Choroid plexus epithelial cell (primary cell): ENCODE measurements around the gene LHX4.

Experiments
- DNase-seq: peaks from one replicate; pipeline ENCODE4 v3.0.0-alpha.2; 2010; ENCODE audit warnings: low read depth
- H3K4me3 ChIP-seq: 2 replicates; pipeline ENCODE4 v1.5.1; 2011; ENCODE audit warnings: low read depth, mild to moderate bottlenecking, control low read depth, low read length, moderate library complexity
- TF ChIP-seq, protein P1 (sequence below): conservative IDR thresholded peaks from 2 replicates; pipeline ENCODE4 v1.5.1; 2011; ENCODE audit warnings: low read depth, mild to moderate bottlenecking, control low read depth, inconsistent platforms, low read length, moderate library complexity

Gene LHX4

DNA sequence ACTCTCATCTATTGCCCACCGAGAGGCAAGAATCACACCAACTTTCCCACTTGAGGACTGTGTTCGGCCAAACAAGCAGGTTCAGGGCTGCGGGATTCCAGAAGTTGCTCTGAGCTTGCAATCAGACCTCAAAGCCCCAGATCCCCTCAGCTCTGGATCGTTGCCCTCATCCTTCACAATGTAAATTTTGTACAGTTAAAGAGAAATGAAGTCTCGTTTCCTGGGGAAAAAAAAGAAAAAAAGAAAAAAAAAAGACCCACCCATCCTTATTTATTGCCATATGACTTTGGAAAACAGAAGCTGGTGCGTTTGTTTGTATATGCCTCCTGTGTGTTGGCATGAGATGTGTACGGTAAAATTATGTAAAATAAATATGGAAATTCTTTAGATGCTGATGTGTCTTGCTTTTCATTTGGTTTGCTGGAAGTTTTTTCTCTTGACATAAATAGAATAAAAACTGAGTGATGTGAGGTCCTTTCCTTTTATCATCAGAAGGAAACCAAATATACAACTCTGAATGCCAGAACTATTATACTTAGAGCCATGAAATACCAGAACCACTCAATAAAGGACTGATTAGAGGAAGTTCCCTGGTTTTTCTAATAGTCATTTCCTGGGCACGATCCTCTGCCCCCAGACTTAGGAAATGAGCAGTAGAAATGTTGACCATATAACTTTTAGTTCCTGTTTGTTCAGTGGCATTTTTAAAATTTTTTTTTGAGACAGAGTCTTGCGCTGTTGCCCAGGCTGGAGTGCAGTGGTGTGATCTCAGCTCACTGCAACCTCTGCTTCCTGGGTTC, 48.7 kb downstream of the LHX4 start:
- TF ChIP-seq, protein P1, sequence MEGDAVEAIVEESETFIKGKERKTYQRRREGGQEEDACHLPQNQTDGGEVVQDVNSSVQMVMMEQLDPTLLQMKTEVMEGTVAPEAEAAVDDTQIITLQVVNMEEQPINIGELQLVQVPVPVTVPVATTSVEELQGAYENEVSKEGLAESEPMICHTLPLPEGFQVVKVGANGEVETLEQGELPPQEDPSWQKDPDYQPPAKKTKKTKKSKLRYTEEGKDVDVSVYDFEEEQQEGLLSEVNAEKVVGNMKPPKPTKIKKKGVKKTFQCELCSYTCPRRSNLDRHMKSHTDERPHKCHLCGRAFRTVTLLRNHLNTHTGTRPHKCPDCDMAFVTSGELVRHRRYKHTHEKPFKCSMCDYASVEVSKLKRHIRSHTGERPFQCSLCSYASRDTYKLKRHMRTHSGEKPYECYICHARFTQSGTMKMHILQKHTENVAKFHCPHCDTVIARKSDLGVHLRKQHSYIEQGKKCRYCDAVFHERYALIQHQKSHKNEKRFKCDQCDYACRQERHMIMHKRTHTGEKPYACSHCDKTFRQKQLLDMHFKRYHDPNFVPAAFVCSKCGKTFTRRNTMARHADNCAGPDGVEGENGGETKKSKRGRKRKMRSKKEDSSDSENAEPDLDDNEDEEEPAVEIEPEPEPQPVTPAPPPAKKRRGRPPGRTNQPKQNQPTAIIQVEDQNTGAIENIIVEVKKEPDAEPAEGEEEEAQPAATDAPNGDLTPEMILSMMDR = no peak
- no peak overlapping the region for H3K4me3 ChIP-seq
- no peak for DNase-seq

DNA sequence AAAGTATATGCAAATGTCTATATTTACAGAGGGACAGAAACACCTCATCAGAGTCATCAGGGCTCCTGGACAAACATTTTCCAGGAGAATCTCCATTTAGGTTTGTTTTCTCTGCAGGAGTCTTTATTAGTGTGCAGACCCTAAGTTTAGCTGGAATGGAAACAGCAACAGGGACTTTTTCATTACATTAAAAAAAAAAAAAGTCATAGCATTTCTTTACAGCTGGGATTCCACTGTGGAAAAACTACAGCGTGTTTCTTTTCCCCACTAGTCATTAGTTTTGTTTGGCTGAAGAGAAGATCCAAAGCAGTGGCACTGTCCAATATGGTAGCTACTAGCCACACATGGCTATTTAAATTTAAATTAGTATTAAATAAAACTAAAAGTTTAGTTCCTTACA, 49.6 kb downstream of the LHX4 start:
- TF ChIP-seq, protein P1 = no peak
- no peak overlapping the region for H3K4me3 ChIP-seq
- no peak for DNase-seq

DNA sequence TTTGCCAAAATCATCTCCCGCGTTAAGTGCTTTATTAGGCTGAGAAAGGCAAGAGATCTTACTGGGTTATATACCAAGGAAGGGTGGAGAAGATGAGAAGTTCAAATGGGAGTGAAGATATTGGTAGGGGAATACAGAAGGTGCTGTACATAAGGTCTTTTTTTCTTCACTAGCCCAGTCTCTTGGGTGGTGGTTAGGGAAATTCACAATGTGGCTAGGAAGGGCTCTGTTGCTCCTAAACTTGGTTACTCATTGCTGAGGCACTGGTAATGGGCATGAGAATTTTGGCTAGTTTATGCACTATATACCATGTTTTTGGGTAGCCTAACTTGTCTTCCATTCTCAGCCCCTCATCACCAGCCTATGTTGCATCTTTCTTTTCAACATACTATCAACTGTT, 50.6 kb downstream of the LHX4 start:
- TF ChIP-seq, protein P1 = no peak
- no peak for DNase-seq
- no peak overlapping the region for H3K4me3 ChIP-seq

DNA sequence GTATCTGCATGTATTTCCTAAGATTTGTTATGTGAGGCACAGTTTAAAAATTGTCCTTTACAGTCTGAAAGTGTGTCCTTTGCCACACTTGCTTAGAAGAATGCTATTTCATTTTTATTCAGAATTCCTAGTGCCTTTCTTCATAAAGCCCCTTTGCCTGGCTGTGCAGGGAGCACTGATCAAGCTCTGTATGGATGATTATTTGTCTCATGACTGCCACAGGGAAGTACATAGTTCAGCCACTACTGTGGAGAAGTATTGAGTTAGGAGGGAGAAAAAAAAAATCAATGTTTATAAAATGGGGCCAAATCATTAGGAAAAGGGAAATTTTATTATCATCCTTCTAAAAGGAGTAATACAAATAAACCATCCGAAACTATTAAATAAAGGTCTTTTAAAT, 51.4 kb downstream of the LHX4 start:
- H3K4me3 ChIP-seq = no peak overlapping the region
- no peak for DNase-seq
- TF ChIP-seq, protein P1 = no peak

DNA sequence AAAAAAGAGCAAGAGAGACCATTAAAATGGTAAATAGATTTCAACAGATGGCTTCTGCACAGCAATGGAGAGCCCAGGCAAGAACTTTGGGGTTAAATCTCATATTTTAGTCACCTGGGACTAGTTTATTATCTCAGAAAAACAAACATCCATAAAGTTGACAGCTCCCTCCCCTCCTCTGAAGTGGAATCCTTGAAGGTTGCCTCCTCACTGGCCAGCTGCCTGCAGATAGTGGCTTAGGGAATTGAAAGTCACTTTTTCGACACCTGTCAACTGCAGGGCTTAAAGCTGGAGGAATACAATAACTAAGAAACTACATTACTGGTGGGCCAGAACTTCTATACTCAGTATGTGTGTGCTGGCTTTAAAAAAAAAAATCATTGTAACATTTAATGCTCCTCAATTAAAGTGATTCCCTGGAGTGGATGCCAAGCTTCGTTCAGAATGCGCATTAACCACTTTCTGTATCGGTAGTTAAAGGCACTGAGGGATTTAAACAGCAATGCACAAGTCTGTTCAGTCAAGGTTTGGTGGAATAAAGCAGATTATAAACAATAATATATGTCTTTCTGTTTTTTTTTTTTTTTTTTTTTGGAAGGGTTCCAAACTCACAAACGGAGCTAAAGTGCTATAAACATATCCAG, 52.5 kb downstream of the LHX4 start:
- DNase-seq = no peak
- H3K4me3 ChIP-seq = no peak overlapping the region
- TF ChIP-seq, protein P1 = no peak

DNA sequence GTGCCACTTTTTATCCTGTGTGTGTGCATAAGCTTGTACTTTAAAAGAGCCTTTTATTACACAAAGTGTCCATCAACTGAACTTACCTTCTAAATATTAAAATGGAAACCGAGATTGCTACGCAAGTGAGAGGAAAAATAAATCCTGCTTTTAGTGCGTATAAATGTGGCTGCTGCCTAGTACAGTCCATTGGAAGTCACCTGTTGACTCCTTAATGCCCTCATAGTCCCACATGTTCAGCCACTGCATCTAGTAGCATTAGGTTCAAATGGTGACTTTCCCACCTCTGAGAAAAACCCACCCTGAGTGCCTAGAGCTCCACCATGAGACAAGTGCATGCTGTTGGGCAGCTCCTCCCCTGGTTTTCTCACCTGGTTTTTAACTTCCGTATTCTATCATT, 53.0 kb downstream of the LHX4 start:
- H3K4me3 ChIP-seq = no peak overlapping the region
- DNase-seq = no peak
- TF ChIP-seq, protein P1 = no peak

DNA sequence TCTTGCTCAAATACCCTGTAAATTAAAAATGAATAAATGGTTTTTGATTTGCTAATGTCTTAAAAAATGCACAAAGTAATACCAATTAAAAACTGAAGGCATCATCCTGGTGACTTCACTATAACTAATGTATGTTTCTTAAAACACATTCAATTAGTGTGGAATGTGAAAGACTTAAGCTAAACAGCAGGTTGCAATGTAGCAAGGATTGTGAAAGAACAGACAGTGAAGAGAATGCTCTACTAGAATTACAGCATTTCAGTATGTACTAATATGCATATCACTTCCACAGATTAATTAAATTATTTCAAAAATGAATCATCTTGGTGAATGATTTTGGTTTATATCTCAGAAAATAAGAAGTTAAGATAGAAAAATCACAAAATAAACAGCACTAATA, 56.4 kb downstream of the LHX4 start:
- no peak overlapping the region for H3K4me3 ChIP-seq
- no peak for DNase-seq
- TF ChIP-seq, protein P1 = no peak
